Measurements from ENCODE around the gene WHRN. TPM values are rescaled to one million over a fixed set of nuclear protein-coding genes. Genes with fewer than 3 reads are reported as not detected.

WHRN gene
- total and polyA plus RNA-seq, 2 of the 8 experiments (the other 6 are each of a cell fraction or from before 2014, with no cell fraction given), result 4.4 to 7.7 TPM

DNA sequence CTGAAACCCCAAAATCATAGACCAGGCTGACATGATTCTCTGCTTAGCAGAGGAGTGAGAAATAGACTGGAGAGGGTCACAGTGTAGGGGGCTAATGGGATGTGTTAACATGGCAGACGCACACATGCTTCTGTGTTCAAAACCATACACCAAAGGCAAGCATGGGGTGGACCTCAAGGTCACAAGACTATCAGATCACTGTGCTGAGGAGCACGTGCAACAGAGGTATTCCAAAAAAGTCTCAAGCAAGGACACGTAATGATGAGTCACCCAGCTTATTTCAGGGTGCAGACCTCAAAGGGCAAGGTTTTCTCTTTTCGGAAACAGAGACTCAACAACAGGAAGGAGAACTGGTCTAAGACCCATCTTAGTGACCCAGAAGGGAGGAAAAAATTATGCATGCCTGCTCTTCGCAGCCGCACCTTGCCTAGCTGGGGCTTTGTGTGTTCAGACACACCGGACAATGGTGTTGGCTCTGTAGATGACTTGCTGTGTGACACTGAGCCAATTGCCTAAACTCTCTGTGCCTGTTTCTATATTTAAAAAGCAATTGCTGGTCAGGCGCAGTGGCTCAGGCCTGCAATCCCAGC, 20.3 kb downstream of the WHRN start (continued):
- TF ChIP-seq RNF2 (IDR thresholded peaks at IDR 0.05; ENCODE audit: borderline replicate concordance, low read depth, low read length, missing control alignments, poor library complexity, severe bottlenecking) (no peak), NRF1 (IDR thresholded peaks at IDR 0.05; ENCODE audit: low read depth, low read length) (no peak), SAP30 (IDR thresholded peaks at IDR 0.05; ENCODE audit: insufficient read depth, insufficient replicate concordance, low read length) (no peak)

All from H1 (cell line).